ENCODE data around the gene ZNF561.

DNA sequence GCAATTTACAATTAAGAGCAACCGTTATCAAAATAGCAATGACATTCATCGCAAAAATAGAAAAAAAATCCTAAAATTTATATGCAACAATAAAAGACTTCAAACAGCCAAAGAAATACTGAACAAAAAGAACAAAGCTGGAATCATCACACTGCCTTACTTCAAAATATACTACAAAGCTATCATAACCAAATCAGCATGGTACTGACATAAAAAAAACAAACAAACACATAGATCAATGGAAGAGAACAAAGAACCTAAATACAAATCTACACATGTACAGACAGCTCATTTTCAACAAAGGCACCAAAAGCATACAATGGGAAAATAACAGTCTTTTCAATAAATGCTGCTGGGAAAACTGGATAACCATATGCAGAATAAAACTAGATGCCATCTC is 47.5 kb upstream of the ZNF561 start:
- TF ChIP-seq, protein P1, sequence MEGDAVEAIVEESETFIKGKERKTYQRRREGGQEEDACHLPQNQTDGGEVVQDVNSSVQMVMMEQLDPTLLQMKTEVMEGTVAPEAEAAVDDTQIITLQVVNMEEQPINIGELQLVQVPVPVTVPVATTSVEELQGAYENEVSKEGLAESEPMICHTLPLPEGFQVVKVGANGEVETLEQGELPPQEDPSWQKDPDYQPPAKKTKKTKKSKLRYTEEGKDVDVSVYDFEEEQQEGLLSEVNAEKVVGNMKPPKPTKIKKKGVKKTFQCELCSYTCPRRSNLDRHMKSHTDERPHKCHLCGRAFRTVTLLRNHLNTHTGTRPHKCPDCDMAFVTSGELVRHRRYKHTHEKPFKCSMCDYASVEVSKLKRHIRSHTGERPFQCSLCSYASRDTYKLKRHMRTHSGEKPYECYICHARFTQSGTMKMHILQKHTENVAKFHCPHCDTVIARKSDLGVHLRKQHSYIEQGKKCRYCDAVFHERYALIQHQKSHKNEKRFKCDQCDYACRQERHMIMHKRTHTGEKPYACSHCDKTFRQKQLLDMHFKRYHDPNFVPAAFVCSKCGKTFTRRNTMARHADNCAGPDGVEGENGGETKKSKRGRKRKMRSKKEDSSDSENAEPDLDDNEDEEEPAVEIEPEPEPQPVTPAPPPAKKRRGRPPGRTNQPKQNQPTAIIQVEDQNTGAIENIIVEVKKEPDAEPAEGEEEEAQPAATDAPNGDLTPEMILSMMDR (conservative IDR thresholded peaks at IDR 0.05; ENCODE audit: low read depth, low read length) = no peak
- TF ChIP-seq EZH2 (IDR thresholded peaks at IDR 0.05; ENCODE audit: borderline replicate concordance, low read depth, low read length, poor library complexity, severe bottlenecking) = no peak
